Measurements from ENCODE around the gene SYNE2.

- TF ChIP-seq CTCF (IDR thresholded peaks at IDR 0.05; ENCODE audit: insufficient read depth, low read length) = no peak
- TF ChIP-seq POLR2AphosphoS5 (IDR thresholded peaks at IDR 0.05; ENCODE audit: low read depth) = no peak
- TF ChIP-seq GABPA (IDR thresholded peaks at IDR 0.05; ENCODE audit: low read depth) = no peak
- TF ChIP-seq SPI1 (IDR thresholded peaks at IDR 0.05; ENCODE audit: borderline replicate concordance, low read depth) = no peak
Observed at GRCh38 chr14:64035143-64035542, 182.3 kb downstream of the SYNE2 start.

Measured in HL-60 (cell line).